Adrenal gland (tissue), 12 donors: ENCODE results near the gene ARHGEF28. TPM values are rescaled to one million over a fixed set of nuclear protein-coding genes. Genes with fewer than 3 reads are reported as not detected.

Experiments used
- DNase-seq, 7 donors: peaks; one replicate each; pipeline ENCODE4 v3.0.0-alpha.2; 2019 to 2020
- H3K27ac ChIP-seq, 5 donors: fragments of 200-600 bp; sonication (generic) in 4 of 5; 1 replicate in 3 of 5; 2 replicates in 2 of 5; pipeline versions ENCODE4 v1.5.1 to v1.8.0; 2016 to 2020; ENCODE audit warnings: mild to moderate bottlenecking in 1 of 5
- H3K27me3 ChIP-seq: fragments of 200-600 bp; 2 replicates; pipeline ENCODE4 v1.8.0; 2021
- H3K36me3 ChIP-seq, 2 donors: fragments of 200-600 bp; replicated peaks in 1 of 2; 1 replicate in 1 of 2; 2 replicates in 1 of 2; pipeline versions ENCODE4 v1.5.1 to v1.8.0; 2018 to 2022
- H3K4me1 ChIP-seq, 2 donors: fragments of 200-600 bp; replicated peaks in 1 of 2; 1 replicate in 1 of 2; 2 replicates in 1 of 2; pipeline versions ENCODE4 v1.5.1 to v1.8.0; 2018 to 2021
- H3K4me3 ChIP-seq, 4 donors: fragments of 200-600 bp; sonication (generic) in 3 of 4; one replicate each; pipeline ENCODE4 v1.5.1; 2016 to 2018
- H3K9me3 ChIP-seq, 3 donors: fragments of 200-600 bp; sonication (generic) in 1 of 3; replicated peaks in 1 of 3; 1 replicate in 2 of 3; 2 replicates in 1 of 3; pipeline versions ENCODE4 v1.5.1 to v1.8.0; 2016 to 2021
- CTCF ChIP-seq, 6 experiments: fragments of 450-650 bp in 4 of 6; fragments of 200-600 bp in 2 of 6; sonication (generic) in 1 of 6; IDR thresholded peaks; 1 replicate in 5 of 6; 2 replicates in 1 of 6; pipeline versions ENCODE4 v1.5.1 to v1.8.0; 2016 to 2021; ENCODE audit warnings: antibody characterized with exemption in 6 of 6, mild to moderate bottlenecking in 2 of 6, moderate library complexity in 1 of 6
- POLR2A ChIP-seq, 2 donors: fragments of 450-650 bp; IDR thresholded peaks; one replicate each; pipeline ENCODE4 v1.6.1; 2017; ENCODE audit warnings: antibody characterized with exemption in 2 of 2, mild to moderate bottlenecking in 2 of 2, moderate library complexity in 1 of 2
- WGBS, 4 donors: extraction: QIAGEN DNeasy Blood & Tissue Kit in 2 of 4; methylation state at CpG; one replicate each; pipeline versions ENCODE4 v1.1.5 to v1.1.7; 2013 to 2017; 5-methylcytosine and 5-hydroxymethylcytosine counted together
- intact Hi-C, 2 donors: fragments of 100-400 bp; cut with DNase I; formaldehyde crosslinking; loops; one replicate each; pipeline versions ENCODE4 v1.14.1 to v1.15.0; 2022 to 2023
- polyA plus RNA-seq, 3 donors: library from polyadenylated mRNA; stranded (reverse); fragments of 200-250 nt in 2 of 3; fragments of 350-450 nt in 1 of 3; fragmentation: Illumina TruSeq in 1 of 3; extraction: RNeasy Lipid Tissue Mini Kit (QIAGEN cat#74804) in 1 of 3; gene quantifications; one replicate each; pipeline ENCODE4 v1.2.3, GENCODE V29; 2013 to 2014
- total RNA-seq, 9 donors: library from RNA; depleted of rRNA in 4 of 9; stranded (reverse); fragments of >200 nt in 4 of 9; fragments of 120-200 nt in 1 of 9; fragmentation: NEBNext Ultra II Directional in 1 of 9; extraction: Animal tissue kit (Norgen Biotek cat#: 25700) in 1 of 9; gene quantifications; one replicate each; pipeline versions ENCODE4 v1.1.0 to v1.2.4, GENCODE V29; 2013 to 2023
- donor health status: healthy with polysubstance abuse.
- donor health status: Bipolar disorder and iron deficiency.
- donor health status: DM: yes; HTN: yes; CAD: no.
- donor health status: DM: no; HTN: no; CAD: no.
- donor health status: DM: no; HTN: no; CAD: no.
- donor health status: DM: yes; HTN: yes; CAD: no.

Gene ARHGEF28
- total and polyA plus RNA-seq, 12 donors, result 25.3 to 138 (median 42.4) TPM

GRCh38 chr5:73917891-73918290 is 291.9 kb downstream of the ARHGEF28 start:
- H3K27me3 ChIP-seq, result no peaks in the 10 kb centered on the region
- H3K9me3 ChIP-seq, result no peaks in the 10 kb centered on the region
- H3K36me3 ChIP-seq, result no peaks in the 10 kb centered on the region
- 69 to 83% (median 78%) methylated on average over 4 of the region's 4 CpGs for WGBS, 4 donors
- H3K27ac ChIP-seq, result no peak overlapping the region
- intact Hi-C loops, result no loop called here
- DNase-seq, result no peak
- TF ChIP-seq CTCF (IDR thresholded peaks at IDR 0.05) (no peak), POLR2A (IDR thresholded peaks at IDR 0.05) (no peak)
- peaks cover 8 to 22% of the 10 kb centered on the region in 2 donors for H3K4me1 ChIP-seq
- H3K4me3 ChIP-seq, result no peak overlapping the region

GRCh38 chr5:73918791-73919221 is 292.8 kb downstream of the ARHGEF28 start:
- no peaks in the 10 kb centered on the region for H3K27me3 ChIP-seq
- no peaks in the 10 kb centered on the region for H3K36me3 ChIP-seq
- peaks cover 8 to 22% of the 10 kb centered on the region in 2 donors for H3K4me1 ChIP-seq
- intact Hi-C loops, result no loop called here
- H3K4me3 ChIP-seq, result no peak overlapping the region
- no peak overlapping the region for H3K27ac ChIP-seq
- no peak for DNase-seq
- WGBS, 4 donors, result 73 to 84% (median 77%) methylated on average over 6 of the region's 6 CpGs
- no peaks in the 10 kb centered on the region for H3K9me3 ChIP-seq
- TF ChIP-seq CTCF (IDR thresholded peaks at IDR 0.05), result no peak
- no peak for TF ChIP-seq POLR2A (IDR thresholded peaks at IDR 0.05)

- intact Hi-C loops, result no loop called here
- no peak for DNase-seq
- 22 to 35% (median 31%) methylated on average over 3 of the region's 3 CpGs for WGBS, 4 donors
- Histone ChIP-seq H3K4me1 (peaks cover 8 to 22% of the 10 kb centered on the region in 2 donors), H3K9me3 (no peaks in the 10 kb centered on the region), H3K4me3 (no peak overlapping the region), H3K27me3 (no peaks in the 10 kb centered on the region), H3K27ac (no peak overlapping the region), H3K36me3 (no peaks in the 10 kb centered on the region)
- TF ChIP-seq POLR2A (IDR thresholded peaks at IDR 0.05) (no peak), CTCF (IDR thresholded peaks at IDR 0.05) (no peak)
These were observed 295.7 kb downstream of the ARHGEF28 start for GRCh38 chr5:73921741-73922140.

- Histone ChIP-seq H3K36me3 (no peaks in the 10 kb centered on the region), H3K27me3 (no peaks in the 10 kb centered on the region), H3K4me1 (peaks cover 4 to 17% of the 10 kb centered on the region in 2 donors), H3K27ac (no peak overlapping the region), H3K9me3 (no peaks in the 10 kb centered on the region), H3K4me3 (no peak overlapping the region)
- WGBS, 4 donors, result 86 to 96% (median 93%) methylated on average over 3 of the region's 3 CpGs
- intact Hi-C loops, result no loop called here
- no peak for TF ChIP-seq CTCF (IDR thresholded peaks at IDR 0.05)
- TF ChIP-seq POLR2A (IDR thresholded peaks at IDR 0.05), result no peak
- DNase-seq, result no peak
These were observed 296.2 kb downstream of the ARHGEF28 start for GRCh38 chr5:73922224-73922623.
